ENCODE results near the gene SCP2.

Gene SCP2

DNA sequence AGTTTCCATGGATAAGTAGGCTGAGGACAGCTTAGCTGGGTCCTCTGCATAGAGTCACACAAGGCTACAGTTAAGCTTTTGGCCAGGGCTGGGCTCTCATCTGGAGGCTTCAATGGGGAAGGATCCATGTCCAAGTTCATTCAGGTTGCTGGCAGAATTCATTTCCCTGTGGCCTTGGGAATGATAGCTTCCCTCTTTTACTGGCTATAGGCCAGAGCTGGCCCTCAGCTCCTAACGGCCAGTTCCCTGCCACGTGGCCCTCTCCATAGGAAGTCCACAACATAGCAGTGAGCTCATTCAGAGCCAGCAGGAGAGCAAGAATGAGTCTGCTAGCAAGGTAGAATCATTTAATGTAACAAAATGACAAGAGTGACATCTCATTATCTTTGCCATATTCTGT is 119.9 kb downstream of the SCP2 start:
- DNase-seq: no peak

DNA sequence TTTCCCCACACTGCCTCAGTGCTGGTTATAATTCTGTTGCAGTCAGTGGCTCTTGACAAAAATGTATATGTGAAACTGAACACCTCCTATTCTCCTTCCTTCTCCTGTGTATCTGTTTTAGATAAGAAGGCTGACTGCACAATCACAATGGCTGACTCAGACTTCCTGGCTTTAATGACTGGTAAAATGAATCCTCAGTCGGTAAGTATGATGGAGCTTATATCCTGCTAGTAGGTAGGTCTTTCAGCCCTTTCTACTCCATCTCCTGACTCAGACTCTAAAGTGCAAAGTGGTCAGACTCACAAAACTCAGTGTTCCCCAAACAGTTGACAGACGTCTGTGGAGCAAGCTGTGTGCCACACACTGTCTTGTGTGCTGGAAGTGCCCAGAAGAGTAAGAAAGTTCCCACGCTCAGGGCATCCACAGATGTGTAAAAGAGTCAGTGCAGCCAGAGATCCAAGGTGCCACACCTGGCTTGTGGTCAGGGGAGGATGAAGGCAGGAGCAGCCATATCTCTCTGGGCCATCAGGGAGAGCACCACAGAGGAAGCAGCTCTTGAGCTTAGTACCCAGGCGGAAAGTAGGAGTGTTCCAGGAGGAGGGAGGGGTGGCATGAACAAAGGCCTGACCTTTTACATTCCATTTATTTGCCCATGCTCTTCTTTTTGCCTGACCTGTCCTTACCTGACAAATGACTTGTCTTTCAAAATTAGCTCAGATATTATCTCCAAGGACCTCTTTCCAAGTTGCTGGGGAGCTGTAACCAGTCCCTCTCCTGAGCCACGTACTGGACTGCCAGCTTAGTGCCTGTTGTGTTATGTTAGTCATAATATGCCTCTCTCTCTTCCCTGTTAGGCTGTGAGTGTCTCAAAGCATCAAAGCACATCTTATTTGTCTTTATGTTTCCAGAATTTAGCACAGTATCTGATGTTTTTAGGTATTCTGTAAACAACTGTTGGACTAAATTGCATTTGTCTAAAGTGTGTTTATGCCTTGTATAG is 121.0 kb downstream of the SCP2 start:
- no peak for DNase-seq

DNA sequence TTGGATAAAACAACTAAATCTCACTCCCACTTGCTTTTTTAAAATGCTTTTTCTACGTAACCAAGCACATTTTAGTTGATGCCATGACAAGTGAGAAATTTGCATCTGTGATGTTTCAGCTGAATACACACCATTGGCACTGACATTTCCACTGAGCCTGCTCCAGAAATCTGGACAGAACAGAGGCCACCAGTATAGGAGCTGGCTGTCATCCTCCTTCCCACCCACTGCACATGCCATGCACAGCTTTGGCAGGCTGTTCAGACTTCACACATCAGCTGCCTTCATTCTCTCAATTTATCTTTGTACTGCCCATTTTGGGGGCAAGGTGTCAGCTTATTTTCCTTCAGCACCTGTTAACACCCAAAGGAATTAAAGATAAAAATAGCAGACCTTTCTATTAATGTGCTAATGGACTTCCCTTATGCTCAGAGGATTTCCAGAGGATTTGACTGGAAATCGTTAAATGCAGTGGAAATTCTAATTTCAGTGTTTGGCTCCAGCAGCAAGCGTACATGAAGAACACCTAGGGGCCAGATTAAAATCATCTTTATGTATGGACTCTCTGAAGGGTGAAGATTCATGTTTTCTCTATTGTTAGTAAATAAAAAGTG is 122.0 kb downstream of the SCP2 start:
- no peak for DNase-seq

DNA sequence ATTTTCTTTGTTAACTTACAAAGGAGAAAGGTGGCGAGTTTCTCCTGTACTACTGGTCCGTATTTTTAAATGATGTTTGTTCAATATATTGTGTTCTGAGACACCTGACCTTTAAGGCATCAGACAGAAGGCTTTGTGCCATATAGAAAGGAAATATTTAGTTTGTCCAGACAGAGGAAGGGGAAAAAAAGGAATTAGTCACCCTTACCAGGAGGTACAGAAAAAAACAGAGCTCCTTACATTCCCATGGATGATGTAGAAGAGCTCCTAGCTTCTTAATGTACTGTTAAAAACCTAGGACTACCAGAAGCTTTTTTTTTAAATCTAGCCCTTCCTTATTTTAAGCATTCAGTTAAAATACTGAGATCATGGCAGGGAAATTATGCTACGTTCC is 122.5 kb downstream of the SCP2 start:
- no peak for DNase-seq

DNA sequence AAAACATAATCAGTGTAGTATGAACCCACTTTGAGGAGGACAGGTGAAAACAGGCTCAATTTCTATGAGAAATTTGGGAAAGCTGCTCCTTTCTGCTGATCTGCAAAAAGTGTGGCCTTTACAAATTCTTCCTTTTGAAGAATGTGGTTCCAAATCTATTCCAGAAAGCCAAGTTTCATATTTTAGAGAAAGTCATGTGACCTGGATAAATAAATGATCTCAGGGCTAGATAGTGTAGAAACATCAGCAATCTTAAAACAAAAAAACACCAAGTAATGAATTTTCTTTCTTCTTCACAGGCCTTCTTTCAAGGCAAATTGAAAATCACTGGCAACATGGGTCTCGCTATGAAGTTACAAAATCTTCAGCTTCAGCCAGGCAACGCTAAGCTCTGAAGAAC is 123.2 kb downstream of the SCP2 start:
- no peak for DNase-seq

DNA sequence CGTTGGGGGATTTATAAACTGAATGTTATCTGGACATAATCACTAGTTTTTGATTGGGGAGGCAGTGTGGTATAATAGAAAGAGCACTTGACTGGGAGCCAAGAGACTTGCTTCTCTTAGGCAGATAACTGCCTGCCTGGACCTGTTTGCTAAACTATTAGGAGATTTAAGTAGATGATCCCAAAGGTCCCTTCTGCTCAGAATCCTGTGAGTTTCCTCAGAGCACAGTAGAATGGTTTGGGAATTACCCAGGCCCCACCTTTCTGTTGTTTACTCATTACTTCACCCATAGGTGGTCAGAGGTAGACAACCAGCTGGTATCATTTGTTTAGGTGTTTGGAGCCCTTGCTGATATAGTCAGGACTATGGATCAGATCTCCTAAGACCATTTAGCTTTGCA is 124.6 kb downstream of the SCP2 start:
- no peak for DNase-seq

DNA sequence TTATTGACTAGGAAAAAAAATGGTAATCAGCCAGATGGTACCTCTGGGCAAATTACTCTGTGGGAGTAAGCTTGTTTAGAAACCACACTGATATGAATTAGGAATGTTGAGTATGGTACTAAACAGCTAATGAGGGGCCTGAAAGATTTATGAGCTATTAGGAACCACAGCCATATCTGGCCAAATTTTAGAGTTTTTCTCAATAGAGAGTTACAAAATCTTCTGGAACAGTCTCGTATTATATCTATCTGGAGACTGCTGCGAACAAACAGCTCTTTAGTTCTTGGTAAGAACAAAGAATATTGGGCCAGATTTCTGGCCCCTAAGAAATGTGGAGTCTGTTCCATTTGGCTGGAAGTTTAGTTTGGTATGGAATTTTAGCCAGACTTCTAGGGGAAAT is 130.1 kb downstream of the SCP2 start:
- DNase-seq: no peak

DNA sequence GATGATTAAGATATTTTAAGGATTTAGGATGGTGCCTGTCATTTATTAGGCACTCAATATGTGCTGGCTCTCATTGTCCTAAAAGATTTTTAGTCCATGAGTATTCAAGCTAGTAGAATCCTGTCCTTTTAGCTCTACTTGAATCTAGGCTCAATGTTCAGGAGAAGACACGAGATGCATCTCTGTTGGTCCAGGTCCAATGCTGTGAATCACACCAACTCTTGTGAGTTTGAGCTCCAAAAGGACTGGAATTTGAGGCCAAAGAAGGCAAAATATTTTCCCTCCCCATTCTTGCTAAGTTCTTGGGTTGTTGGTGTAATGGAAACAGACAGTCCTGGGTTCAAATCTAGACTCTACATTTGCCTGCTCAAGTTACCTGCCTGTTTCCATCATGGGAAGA is 133.5 kb downstream of the SCP2 start:
- no peak for DNase-seq

DNA sequence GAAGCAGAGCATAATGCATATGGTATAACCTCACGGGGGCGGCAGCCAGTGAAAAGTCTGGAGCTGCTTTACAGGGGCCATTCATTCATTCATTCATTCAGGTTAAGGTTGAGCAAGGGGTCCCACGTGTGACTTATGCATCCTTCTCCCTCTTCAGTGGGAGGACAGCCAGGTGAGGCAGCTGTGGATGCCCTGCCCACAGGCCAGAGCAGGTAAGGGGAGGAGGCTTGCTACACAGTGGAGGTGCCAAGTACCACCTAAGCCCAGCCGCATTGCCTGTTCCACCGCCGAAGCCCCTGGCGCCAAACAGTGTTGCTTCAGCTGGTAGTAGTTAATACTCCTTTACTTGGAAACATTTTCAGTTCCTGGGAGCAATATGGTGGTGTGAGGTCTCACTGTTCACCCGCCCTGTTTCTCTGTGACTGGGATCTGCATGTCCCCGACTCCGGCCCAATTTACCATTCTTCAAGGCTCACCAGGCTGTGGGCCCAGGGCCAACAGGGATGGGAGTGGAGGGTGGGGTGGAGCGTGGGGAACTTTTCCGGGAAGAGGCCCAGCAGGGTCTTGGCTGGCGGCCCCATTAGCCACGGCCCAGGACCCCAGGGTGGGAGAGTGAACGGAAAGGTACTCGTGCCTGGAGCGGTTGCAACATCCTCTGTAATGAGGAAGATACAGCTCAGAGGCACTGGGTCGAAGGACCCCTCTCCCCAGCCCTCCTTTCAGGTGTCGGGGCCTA is 134.2 kb downstream of the SCP2 start:
- no peak for DNase-seq

DNA sequence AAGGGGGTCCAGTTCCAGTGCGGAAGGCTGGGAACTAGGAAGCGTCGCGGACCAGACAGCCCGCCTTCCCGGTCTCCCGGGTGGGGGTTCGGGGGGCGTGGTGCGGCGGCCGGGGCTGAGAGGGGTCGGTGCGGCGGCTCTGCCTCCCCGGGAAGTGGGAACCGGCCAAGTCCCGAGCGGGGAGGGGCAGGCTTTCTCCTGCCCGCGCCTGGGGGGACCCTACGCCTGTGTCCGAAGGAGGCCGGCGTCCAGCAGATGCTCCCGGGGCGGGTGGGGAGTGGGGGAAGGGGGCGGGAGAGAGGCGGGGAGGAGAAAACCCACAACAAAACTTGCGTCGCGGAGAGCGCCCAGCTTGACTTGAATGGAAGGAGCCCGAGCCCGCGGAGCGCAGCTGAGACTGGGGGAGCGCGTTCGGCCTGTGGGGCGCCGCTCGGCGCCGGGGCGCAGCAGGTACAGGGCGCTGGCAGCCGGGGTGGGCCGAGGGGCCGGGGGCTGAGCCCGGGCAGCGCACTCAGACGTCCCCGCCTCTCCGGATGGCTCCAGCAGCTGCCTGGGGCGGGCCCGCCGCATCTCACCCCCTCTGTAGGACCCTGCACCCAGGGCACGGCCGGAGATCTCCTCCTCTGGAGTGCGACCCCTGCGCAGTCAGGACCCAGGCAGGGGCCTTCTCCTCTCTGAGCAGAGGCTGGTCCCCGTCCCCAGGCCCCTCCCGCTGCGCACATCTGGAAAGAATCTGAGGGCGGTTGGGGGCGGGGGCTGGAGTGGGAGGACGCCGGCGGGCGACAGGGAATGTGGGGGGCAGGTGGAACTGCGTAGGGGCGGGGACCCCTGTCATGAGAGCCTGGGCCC is 135.0 kb downstream of the SCP2 start, which contains the start of gene PODN:
TSS of gene PODN (plus strand) at position 355 of the 849 bp plus-strand sequence. CDS start 7,643 bp downstream, outside the sequence.
- no peak for DNase-seq

DNA sequence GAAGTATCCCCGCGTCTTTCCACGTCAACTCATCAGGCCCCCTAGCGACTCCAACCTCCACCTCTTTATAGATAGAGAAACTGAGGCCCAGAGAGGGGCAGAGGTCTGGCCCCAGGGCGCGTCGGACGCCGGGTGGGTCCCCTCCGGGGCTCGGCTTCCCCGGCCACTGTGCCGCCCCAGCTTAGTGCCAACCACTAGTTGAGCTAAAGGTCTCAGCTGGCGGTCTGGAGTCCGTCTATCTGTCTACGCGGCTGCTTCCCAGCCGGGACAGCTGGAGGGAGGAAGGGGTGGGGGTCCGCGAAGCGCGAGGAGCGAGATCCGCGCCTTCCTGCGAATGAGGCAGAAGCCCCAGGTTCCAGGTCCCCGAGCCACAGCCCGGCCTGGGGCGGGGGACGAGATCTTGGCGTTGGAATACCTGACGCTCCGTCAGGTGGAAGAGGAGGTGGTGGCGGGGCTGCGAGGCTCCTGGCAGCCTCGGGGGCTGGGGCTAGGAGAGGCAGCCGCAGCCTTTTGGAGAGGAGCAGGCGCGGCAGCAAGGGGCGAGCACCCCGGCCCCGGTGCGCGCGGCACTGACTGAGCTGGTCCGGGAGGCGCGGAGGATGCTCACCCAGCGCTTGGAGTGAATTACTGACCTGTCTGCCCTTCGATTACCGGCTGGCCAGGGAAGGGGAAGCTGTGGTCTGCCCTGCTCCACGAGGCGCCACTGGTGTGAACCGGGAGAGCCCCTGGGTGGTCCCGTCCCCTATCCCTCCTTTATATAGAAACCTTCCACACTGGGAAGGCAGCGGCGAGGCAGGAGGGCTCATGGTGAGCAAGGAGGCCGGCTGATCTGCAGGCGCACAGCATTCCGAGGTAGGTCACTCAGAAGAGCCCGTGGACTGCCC is 135.9 kb downstream of the SCP2 start:
- no peak for DNase-seq

DNA sequence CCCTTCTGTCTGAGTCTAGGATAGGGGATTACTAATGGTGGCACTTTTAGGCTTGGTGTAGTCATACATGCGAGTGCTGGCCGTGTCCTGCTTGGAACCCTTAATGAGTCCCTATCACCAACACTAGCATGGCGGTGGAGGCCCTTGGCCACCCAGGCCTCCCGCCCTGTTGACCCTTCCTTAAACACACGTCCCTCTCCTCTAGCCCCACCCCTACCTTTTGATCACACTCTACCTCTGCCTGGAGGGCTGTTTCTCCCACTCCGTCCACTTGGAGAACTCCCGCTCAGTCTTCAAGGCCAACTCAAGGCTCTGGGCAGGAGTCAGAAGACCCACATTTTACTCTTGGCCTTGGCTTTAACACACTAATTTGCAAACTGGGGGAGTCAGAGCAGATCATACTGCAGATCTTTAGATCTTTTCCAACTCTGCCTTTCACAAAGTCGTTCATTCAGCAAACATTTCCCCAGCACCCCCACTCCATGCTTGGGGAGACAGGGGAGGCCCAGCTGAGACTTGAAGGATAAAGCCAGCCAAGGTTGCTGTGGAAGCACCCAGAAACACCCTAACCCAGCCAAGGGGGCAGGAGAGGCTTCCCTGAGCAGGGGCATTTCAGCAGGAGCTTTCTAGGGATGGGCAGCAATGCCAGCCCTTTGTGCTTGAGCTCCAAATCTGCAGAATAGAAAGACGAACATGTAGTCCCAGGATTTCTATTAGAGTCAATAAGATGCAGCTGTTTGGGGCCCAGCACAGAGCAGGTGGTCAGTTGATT is 136.9 kb downstream of the SCP2 start:
- no peak for DNase-seq

DNA sequence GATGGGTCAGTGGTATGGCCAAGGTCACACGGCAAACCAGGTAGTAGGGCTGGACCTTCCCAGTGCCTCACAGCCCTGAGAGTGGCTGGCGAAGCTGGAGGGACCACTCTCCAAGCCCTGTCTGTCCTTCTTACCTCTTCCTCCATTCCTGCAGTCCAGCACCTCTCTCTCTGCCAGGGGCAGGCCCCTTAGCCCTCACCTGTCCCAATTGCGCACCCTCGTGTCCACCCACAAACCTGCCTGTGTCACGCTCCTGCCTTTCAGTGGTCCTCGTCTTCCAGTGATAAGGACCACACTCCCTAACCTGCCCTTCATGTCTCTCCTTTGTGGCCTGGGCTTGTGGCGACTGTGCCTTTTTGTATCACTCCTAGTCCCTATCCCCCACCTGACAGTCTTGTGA is 138.3 kb downstream of the SCP2 start:
- DNase-seq: no peak

DNA sequence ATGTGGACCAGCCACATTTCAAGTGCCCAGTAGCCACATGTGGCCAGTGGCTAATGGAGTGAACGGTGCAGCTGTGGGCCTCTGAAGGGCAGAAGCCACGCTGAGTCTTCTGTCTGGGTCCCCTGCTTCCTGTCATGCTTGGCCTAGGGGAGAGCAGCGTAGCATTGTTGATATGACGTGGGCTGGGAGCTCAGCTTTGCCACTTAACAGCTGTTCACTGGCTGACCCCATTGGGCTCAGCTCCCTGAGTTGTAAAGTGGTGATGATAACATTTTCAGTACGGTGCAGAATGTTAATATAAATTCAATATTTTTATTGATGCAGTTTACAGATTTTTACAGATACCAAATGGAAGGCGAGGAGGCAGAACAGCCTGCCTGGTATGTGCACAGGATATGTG is 139.4 kb downstream of the SCP2 start:
- no peak for DNase-seq

DNA sequence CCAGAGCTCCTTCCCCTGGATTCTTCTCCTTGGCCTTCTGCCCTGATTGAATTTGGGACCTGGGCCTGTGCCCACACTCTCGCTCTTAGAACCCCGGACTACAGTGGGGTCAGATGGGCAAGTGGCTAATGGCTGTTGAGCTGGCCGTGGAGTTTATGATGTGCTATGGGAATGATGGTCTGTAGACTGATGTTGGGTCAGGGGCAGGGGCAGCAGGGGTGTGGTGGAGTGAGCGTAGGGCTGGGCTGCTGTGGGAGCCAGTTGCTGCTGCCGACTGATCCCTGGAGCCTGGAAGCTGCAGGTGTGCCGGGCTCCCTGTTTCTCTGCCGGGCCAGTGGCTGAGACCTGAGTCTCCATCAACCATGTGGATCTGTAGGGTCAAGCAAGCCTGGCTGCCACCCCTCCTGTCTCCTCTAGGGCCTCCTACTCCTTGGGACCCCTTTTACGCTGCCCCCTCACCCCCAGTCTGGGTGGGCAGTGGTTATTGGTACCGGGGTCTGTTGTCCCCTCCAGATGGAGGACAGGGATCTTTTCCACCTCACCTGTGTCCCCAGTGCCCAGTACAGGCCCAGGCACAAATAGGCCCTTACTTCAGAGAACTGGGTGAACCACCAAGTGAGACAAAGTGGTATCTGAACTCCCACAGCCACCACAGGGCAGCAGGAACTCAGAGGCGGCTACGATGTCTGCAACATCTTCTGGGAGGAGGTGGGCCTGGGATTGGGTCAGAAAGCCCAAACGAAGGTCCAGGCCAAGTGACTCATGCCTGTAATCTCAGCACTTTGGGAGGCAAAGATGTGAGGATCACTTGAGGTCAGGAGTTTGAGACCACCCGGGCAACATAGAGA is 140.0 kb downstream of the SCP2 start:
- no peak for DNase-seq

DNA sequence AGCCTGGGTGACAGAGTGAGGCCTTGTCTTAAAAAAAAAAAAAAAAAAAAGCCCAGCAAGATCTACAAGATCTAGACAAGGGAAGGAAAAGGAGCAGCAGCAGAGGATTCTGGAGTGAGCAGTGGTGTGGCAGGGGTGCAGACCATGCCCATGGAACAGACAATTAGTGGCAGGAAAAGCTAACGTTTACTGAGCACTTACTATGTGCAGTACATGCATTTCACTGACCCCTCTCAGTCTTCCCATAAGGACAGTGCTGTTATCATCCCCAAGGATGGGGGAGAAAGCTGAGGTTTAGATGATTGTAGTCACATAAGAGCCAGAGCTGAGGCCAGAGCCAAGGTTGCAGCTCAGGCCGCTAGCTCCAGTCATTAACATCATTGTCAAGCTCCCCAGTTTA is 140.8 kb downstream of the SCP2 start:
- DNase-seq: no peak

DNA sequence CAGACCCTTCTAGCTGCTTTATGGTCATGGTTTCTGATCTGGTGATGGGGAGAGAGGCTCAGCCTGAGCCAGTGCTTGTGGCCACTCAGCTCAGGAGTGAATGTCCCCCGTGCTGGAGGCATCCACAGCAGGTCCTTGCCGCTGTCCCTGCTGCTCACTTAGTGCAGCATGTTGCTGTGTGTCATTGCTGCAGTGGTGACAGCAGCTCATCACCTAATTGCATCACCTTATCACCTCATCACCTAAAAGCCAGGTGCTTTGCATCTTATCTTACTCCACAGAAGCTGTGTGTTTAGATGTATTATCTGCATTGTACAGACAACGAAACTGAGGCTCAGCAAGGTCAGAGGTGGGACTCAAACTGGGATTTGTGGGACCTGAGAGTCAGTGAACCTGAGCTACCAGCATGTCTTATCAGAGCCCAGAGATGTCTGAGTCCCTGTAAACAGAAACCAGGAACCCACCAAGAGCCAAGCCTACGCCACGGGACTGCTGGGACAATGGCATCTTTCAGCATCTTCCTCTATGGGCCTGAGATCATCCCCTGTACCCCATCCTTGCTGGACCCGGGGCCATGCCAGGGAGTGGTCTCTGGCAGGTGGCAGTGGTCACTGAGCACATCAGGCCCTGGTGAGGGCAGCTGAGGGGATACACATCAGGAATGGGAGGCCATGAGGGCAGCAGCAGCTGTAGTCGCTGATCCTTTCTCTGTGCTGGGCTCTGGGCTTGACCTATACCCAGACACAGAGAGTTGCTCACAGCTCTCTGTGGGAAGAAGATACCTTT is 141.4 kb downstream of the SCP2 start:
- no peak for DNase-seq

DNA sequence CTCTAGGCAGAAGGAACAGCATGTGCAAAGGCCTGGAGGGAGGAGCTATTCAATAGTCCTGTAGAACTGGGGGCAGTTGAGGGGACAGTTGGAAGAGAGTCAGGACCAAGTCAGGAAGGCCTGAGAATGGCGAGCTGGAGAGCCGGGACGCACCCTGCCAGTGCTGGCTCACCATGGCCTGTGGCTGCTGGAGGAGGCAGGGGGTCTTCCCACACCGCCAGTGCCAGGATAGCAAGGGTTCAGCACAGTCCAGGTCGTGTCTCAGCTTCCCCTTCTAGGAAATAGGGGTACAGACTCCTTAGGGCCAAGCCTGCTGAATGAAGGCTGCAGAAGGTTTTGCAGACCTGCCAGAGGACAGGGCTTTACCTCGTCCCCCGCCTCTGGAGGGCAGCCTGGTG is 142.2 kb downstream of the SCP2 start:
- DNase-seq: no peak

Measured in CD4-positive, alpha-beta T cell treated with Interleukin-4 for 4 hours (primary cell).